IMR-90 (cell line): Measurements from ENCODE around the gene LRRC8C. TPM values are rescaled to one million over a fixed set of nuclear protein-coding genes. Genes with fewer than 3 reads are reported as not detected.

ENCODE experiments used
- ATAC-seq: fragments of 200-7000 bp; cut with Tn5 transposase; 2 replicates; pipeline ENCODE4 v1.9.1; 2020; ENCODE audit warnings: low read depth, mild to moderate bottlenecking, moderate library complexity
- BruUV-seq: library from RNA; stranded (reverse); fragments of 400-500 nt; replicated peaks from 2 replicates; lab custom pipeline; 2021; lab: Mats Ljungman, UMichigan
- CTCF ChIA-PET: fragments of 300-600 bp; formaldehyde crosslinking; extraction: SDS; loops from one replicate; lab custom pipeline; 2021; ENCODE audit warnings: antibody characterized with exemption; lab: Yijun Ruan, JAX
- POLR2A ChIA-PET: fragments of 300-600 bp; sonication (Branson Sonifier 250); formaldehyde crosslinking; loops from one replicate; lab custom pipeline; 2022; ENCODE audit warnings: antibody characterized with exemption; ENCODE audit not compliant: unreplicated experiment; lab: Charles Lee
- DNase-seq: peaks from one replicate; pipeline ENCODE4 v3.0.0; 2013
- H2AFZ ChIP-seq: replicated peaks from 2 replicates; pipeline ENCODE3; 2013; ENCODE audit warnings: low read length, mild to moderate bottlenecking; ENCODE audit not compliant: poor library complexity
- H2AK5ac ChIP-seq: 2 replicates; pipeline ENCODE4 v1.6.1; 2013; ENCODE audit warnings: low read depth, low read length, inconsistent platforms
- H2AK9ac ChIP-seq: replicated peaks from 2 replicates; pipeline ENCODE3; 2013; ENCODE audit warnings: mild to moderate bottlenecking, low read depth, low read length, moderate library complexity; ENCODE audit not compliant: poor library complexity
- H2BK120ac ChIP-seq: 2 replicates; pipeline ENCODE4 v1.6.1; 2013; ENCODE audit warnings: low read depth, low read length, inconsistent platforms
- H2BK15ac ChIP-seq: 3 replicates; pipeline ENCODE4 v1.6.1; 2013; ENCODE audit warnings: low read depth, low read length, inconsistent platforms
- H2BK20ac ChIP-seq: 2 replicates; pipeline ENCODE4 v1.6.1; 2013; ENCODE audit warnings: low read depth, mild to moderate bottlenecking, inconsistent platforms, low read length, moderate library complexity
- H2BK5ac ChIP-seq: 2 replicates; pipeline ENCODE4 v1.6.1; 2013; ENCODE audit warnings: mild to moderate bottlenecking, low read depth, low read length, inconsistent platforms; ENCODE audit not compliant: poor library complexity, severe bottlenecking
- H3K14ac ChIP-seq: replicated peaks from 2 replicates; pipeline ENCODE4 v1.6.1; 2013; ENCODE audit warnings: low read depth, low read length, inconsistent platforms
- H3K18ac ChIP-seq: 2 replicates; pipeline ENCODE4 v1.6.1; 2013; ENCODE audit warnings: low read depth, low read length, control low read depth
- H3K23ac ChIP-seq: 2 replicates; pipeline ENCODE4 v1.6.1; 2013; ENCODE audit warnings: low read depth, low read length, inconsistent platforms
- H3K27ac ChIP-seq: 2 replicates; pipeline ENCODE4 v1.5.1; 2013; ENCODE audit warnings: mild to moderate bottlenecking, control low read depth, low read length; ENCODE audit not compliant: insufficient read depth
- H3K27me3 ChIP-seq: 2 replicates; pipeline ENCODE4 v1.6.1; 2013; ENCODE audit warnings: low read length; ENCODE audit not compliant: control insufficient read depth, insufficient read depth
- H3K36me3 ChIP-seq: 2 replicates; pipeline ENCODE4 v1.6.1; 2013; ENCODE audit warnings: low read length, mixed read lengths; ENCODE audit not compliant: control insufficient read depth, insufficient read depth
- H3K4ac ChIP-seq: 2 replicates; pipeline ENCODE4 v1.6.1; 2013; ENCODE audit warnings: low read depth, low read length, inconsistent platforms
- H3K4me1 ChIP-seq: 2 replicates; pipeline ENCODE4 v1.6.1; 2013; ENCODE audit warnings: low read length, mixed read lengths; ENCODE audit not compliant: control insufficient read depth, insufficient read depth
- H3K4me2 ChIP-seq: 2 replicates; pipeline ENCODE4 v1.6.1; 2013; ENCODE audit warnings: low read depth, mild to moderate bottlenecking, control low read depth, low read length, moderate library complexity
- H3K4me3 ChIP-seq: 2 replicates; pipeline ENCODE4 v1.5.1; 2013; ENCODE audit warnings: low read depth, mild to moderate bottlenecking, control low read depth, low read length, moderate library complexity; ENCODE audit not compliant: insufficient read depth
- H3K56ac ChIP-seq: 2 replicates; pipeline ENCODE4 v1.6.1; 2013; ENCODE audit warnings: low read length, inconsistent platforms; ENCODE audit not compliant: insufficient read depth; ENCODE audit errors: extremely low read depth
- H3K79me1 ChIP-seq, 2 experiments: 2 replicates each; pipeline ENCODE4 v1.6.1; 2013; ENCODE audit warnings: low read length in 2 of 2, inconsistent platforms in 1 of 2, low read depth in 1 of 2
- H3K9ac ChIP-seq: 2 replicates; pipeline ENCODE4 v1.6.1; 2013; ENCODE audit warnings: low read depth, low read length, control low read depth
- H3K9me1 ChIP-seq: 2 replicates; pipeline ENCODE4 v1.6.1; 2013; ENCODE audit warnings: low read length, inconsistent platforms; ENCODE audit not compliant: insufficient read depth
- H3K9me3 ChIP-seq: 2 replicates; pipeline ENCODE4 v1.6.1; 2013; ENCODE audit warnings: low read length; ENCODE audit not compliant: control insufficient read depth, insufficient read depth
- H4K20me1 ChIP-seq: 2 replicates; pipeline ENCODE4 v1.6.1; 2013; ENCODE audit warnings: low read length, inconsistent platforms; ENCODE audit not compliant: insufficient read depth
- H4K5ac ChIP-seq: 2 replicates; pipeline ENCODE4 v1.6.1; 2013; ENCODE audit warnings: mild to moderate bottlenecking, low read depth, low read length, control low read depth
- H4K8ac ChIP-seq, 2 experiments: 2 replicates each; pipeline ENCODE4 v1.6.1; 2013; ENCODE audit warnings: low read depth in 2 of 2, low read length in 2 of 2, control low read depth in 1 of 2, inconsistent platforms in 1 of 2
- H4K91ac ChIP-seq: 2 replicates; pipeline ENCODE4 v1.6.1; 2013; ENCODE audit warnings: low read depth, low read length, inconsistent platforms; ENCODE audit not compliant: insufficient read depth
- BHLHE40 ChIP-seq: fragments of 150-350 bp; IDR thresholded peaks from 2 replicates; pipeline ENCODE4 v1.6.1; 2016; ENCODE audit warnings: mild to moderate bottlenecking, low read depth, low read length
- CEBPB ChIP-seq: IDR thresholded peaks from 2 replicates; pipeline ENCODE4 v1.6.1; 2012; ENCODE audit warnings: low read depth, low read length, improper control_type of control experiment
- CHD1 ChIP-seq: IDR thresholded peaks from 2 replicates; pipeline ENCODE4 v1.6.1; 2012; ENCODE audit warnings: low read depth, low read length, improper control_type of control experiment
- FOS ChIP-seq: fragments of 150-350 bp; IDR thresholded peaks from 2 replicates; pipeline ENCODE4 v1.6.1; 2016; ENCODE audit warnings: low read depth, low read length
- MAFK ChIP-seq: IDR thresholded peaks from 2 replicates; pipeline ENCODE4 v1.6.1; 2012; ENCODE audit warnings: low read depth, low read length, improper control_type of control experiment
- MAZ ChIP-seq: IDR thresholded peaks from 2 replicates; pipeline ENCODE4 v1.6.1; 2012; ENCODE audit warnings: low read depth, mild to moderate bottlenecking, low read length, improper control_type of control experiment, moderate library complexity, borderline replicate concordance
- NFE2L2 ChIP-seq: fragments of 150-350 bp; IDR thresholded peaks from 2 replicates; pipeline ENCODE4 v1.6.1; 2016; ENCODE audit warnings: low read depth, mild to moderate bottlenecking, low read length
- POLR2A ChIP-seq: IDR thresholded peaks from 2 replicates; pipeline ENCODE4 v1.6.1; 2012; ENCODE audit warnings: mild to moderate bottlenecking, low read depth, low read length
- RAD21 ChIP-seq: IDR thresholded peaks from 2 replicates; pipeline ENCODE4 v1.6.1; 2012; ENCODE audit warnings: low read length, improper control_type of control experiment
- RCOR1 ChIP-seq: IDR thresholded peaks from 2 replicates; pipeline ENCODE4 v1.6.1; 2012; ENCODE audit warnings: mild to moderate bottlenecking, low read length, improper control_type of control experiment; ENCODE audit not compliant: insufficient replicate concordance
- RFX5 ChIP-seq: IDR thresholded peaks from 2 replicates; pipeline ENCODE4 v1.8.0; 2012; ENCODE audit warnings: low read depth, mild to moderate bottlenecking, low read length, moderate library complexity
- SMC3 ChIP-seq: fragments of 150-350 bp; IDR thresholded peaks from 2 replicates; pipeline ENCODE4 v1.6.1; 2016; ENCODE audit warnings: low read depth, mild to moderate bottlenecking, antibody characterized with exemption, low read length, moderate library complexity
- WGBS, 2 experiments: methylation state at CpG; one replicate each; pipeline versions ENCODE4 v1.1.5 to v1.1.7; 2013; ENCODE audit warnings: missing lambda C conversion rate in 2 of 2; ENCODE audit not compliant: insufficient read length in 1 of 2; ENCODE audit errors: extremely low coverage in 2 of 2; 5-methylcytosine and 5-hydroxymethylcytosine counted together
- dilution Hi-C: fragments of 300-500 bp; cut with HindIII; formaldehyde crosslinking; loops from one replicate; pipeline ENCODE4 v1.14.3; 2018; ENCODE audit warnings: low sequenced_read_pairs; ENCODE audit not compliant: unreplicated experiment
- in situ Hi-C: fragments of 300-500 bp; cut with MboI; formaldehyde crosslinking; loops from 3 replicates; pipeline ENCODE4 v1.14.3; 2019; ENCODE audit warnings: low sequenced_read_pairs, inconsistent platforms, mixed read lengths
- intact Hi-C: fragments of 100-400 bp; cut with micrococcal nuclease; formaldehyde crosslinking; loops from 2 replicates; pipeline ENCODE4 v1.10.0; 2022
- polyA plus RNA-seq, 3 experiments: library from polyadenylated mRNA; depleted of rRNA; stranded (reverse); fragments of >200 nt; gene quantifications; 2 replicates each; pipeline ENCODE4 v1.2.3, GENCODE V29; 2012; ENCODE audit warnings: low replicate concordance in 1 of 3
- total RNA-seq: library from RNA; depleted of rRNA; stranded (reverse); fragments of >200 nt; gene quantifications from 2 replicates; pipeline ENCODE4 v1.2.3, GENCODE V29; 2012
- TF ChIP-seq, protein P1 (sequence below): fragments of 150-350 bp; IDR thresholded peaks from 2 replicates; pipeline ENCODE4 v1.6.1; 2016; ENCODE audit warnings: low read depth, mild to moderate bottlenecking, low read length, moderate library complexity, borderline replicate concordance
- TF ChIP-seq, protein P2 (sequence below): conservative IDR thresholded peaks from 2 replicates; pipeline ENCODE4 v1.5.1; 2012; ENCODE audit warnings: mild to moderate bottlenecking, low read depth, low read length, improper control_type of control experiment
- TF ChIP-seq, protein P3 (sequence below): fragments of 150-350 bp; IDR thresholded peaks from 2 replicates; pipeline ENCODE4 v1.6.1; 2017; ENCODE audit warnings: mild to moderate bottlenecking, antibody characterized with exemption, low read length, low read depth

LRRC8C gene
- total and polyA plus RNA-seq, 2 of the 4 experiments (the other 2 are of a cell fraction) = 6.5 to 12.9 TPM

DNA sequence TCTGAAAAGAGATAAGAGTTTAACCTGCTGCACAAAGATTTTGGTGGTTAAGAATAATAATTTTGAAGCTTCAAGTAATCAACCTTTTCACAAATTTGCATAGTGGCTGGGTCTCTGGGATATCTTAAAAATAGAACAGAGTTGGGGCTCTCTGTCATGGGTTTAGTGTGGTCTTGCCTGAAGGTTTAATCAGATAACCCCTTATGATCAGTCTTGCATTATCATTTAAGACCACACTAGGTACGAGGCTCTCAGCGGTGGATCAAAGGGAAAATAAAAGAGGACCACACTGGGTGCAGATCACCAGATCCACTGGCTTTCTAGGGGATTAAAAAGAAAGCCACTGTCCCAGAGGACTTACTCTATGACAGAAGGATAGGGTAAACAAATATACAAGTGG is 19.5 kb downstream of the LRRC8C start:
- CTCF ChIA-PET = no interaction called here
- Histone ChIP-seq H2BK15ac (no peak overlapping the region), H2AFZ (no peak overlapping the region), H3K9me1 (peaks cover 9% of the 10 kb centered on the region), H2AK5ac (no peak overlapping the region), H3K14ac (no peak overlapping the region), H4K20me1 (peaks cover 12% of the 10 kb centered on the region), H2AK9ac (no peak overlapping the region), H4K91ac (no peak overlapping the region), H3K4me2 (no peak overlapping the region), H3K9me3 (no peaks in the 10 kb centered on the region), H3K18ac (no peak overlapping the region), H4K8ac (no peak overlapping the region), H3K23ac (no peak overlapping the region), H3K79me1 (peaks cover 27 to 49% of the 10 kb centered on the region in 2 experiments), H3K4me3 (no peak overlapping the region), H4K5ac (no peak overlapping the region), H3K9ac (no peak overlapping the region), H3K56ac (no peak overlapping the region), H3K36me3 (peaks cover 2% of the 10 kb centered on the region; the same call in 1 of the 2 replicates), H2BK5ac (no peak overlapping the region), H2BK120ac (no peak overlapping the region), H3K4me1 (peaks cover 1% of the 10 kb centered on the region; the same call in 1 of the 2 replicates), H3K27me3 (no peaks in the 10 kb centered on the region), H3K27ac (no peak overlapping the region), H2BK20ac (no peak overlapping the region), H3K4ac (no peak overlapping the region)
- ATAC-seq (no peak), DNase-seq (no peak)
- BruUV-seq = no TSS peak
- WGBS, 2 experiments = no CpG with 5 or more reads among the region's 2 CpGs
- TF ChIP-seq POLR2A = no peak
- no peak for TF ChIP-seq SMC3
- no peak for TF ChIP-seq MAZ
- no peak for TF ChIP-seq RAD21
- no peak for TF ChIP-seq CHD1
- TF ChIP-seq RCOR1 = no peak
- no peak for TF ChIP-seq FOS
- no peak for TF ChIP-seq MAFK
- TF ChIP-seq, protein P1, sequence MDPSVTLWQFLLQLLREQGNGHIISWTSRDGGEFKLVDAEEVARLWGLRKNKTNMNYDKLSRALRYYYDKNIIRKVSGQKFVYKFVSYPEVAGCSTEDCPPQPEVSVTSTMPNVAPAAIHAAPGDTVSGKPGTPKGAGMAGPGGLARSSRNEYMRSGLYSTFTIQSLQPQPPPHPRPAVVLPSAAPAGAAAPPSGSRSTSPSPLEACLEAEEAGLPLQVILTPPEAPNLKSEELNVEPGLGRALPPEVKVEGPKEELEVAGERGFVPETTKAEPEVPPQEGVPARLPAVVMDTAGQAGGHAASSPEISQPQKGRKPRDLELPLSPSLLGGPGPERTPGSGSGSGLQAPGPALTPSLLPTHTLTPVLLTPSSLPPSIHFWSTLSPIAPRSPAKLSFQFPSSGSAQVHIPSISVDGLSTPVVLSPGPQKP = no peak
- TF ChIP-seq, protein P2, sequence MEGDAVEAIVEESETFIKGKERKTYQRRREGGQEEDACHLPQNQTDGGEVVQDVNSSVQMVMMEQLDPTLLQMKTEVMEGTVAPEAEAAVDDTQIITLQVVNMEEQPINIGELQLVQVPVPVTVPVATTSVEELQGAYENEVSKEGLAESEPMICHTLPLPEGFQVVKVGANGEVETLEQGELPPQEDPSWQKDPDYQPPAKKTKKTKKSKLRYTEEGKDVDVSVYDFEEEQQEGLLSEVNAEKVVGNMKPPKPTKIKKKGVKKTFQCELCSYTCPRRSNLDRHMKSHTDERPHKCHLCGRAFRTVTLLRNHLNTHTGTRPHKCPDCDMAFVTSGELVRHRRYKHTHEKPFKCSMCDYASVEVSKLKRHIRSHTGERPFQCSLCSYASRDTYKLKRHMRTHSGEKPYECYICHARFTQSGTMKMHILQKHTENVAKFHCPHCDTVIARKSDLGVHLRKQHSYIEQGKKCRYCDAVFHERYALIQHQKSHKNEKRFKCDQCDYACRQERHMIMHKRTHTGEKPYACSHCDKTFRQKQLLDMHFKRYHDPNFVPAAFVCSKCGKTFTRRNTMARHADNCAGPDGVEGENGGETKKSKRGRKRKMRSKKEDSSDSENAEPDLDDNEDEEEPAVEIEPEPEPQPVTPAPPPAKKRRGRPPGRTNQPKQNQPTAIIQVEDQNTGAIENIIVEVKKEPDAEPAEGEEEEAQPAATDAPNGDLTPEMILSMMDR = no peak
- no peak for TF ChIP-seq RFX5
- TF ChIP-seq CEBPB = no peak
- TF ChIP-seq BHLHE40 = no peak
- TF ChIP-seq, protein P3, sequence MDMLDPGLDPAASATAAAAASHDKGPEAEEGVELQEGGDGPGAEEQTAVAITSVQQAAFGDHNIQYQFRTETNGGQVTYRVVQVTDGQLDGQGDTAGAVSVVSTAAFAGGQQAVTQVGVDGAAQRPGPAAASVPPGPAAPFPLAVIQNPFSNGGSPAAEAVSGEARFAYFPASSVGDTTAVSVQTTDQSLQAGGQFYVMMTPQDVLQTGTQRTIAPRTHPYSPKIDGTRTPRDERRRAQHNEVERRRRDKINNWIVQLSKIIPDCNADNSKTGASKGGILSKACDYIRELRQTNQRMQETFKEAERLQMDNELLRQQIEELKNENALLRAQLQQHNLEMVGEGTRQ = no peak
- TF ChIP-seq NFE2L2 = no peak
- POLR2A ChIA-PET = no interaction called here
- intact Hi-C loops (loop anchor here (2.0 kb wide), 1 partner anchor 16 kb away; no protein-coding TSS in a partner anchor), dilution Hi-C loops (no loop called here), in situ Hi-C loops (no loop called here)
